Activated effector memory CD4-positive, alpha-beta T cell treated with Interleukin-2 at 50 U/mL for 16 hours (primary cell): ENCODE results near the gene VMAC.

Experiments used
- DNase-seq: peaks from one replicate; pipeline ENCODE4 v3.0.0-alpha.2; 2020

The VMAC gene

GRCh38 chr19:5905114-5905778, 574 bp downstream of the VMAC start:
- no peak for DNase-seq

- no peak for DNase-seq
These were observed 2.6 kb downstream of the VMAC start for GRCh38 chr19:5907241-5907640.

GRCh38 chr19:5908773-5909442, 4.2 kb downstream of the VMAC start:
- DNase-seq: no peak

GRCh38 chr19:5910638-5910907, 5.9 kb downstream of the VMAC start:
- no peak for DNase-seq

- DNase-seq: no peak
These were observed 6.7 kb downstream of the VMAC start for GRCh38 chr19:5911366-5911765.

GRCh38 chr19:5913739-5914357, 9.2 kb downstream of the VMAC start, which contains the start of gene CAPS:
Gene CAPS (plus strand): TSS chr19:5914254. CDS start chr19:5914407, 153 bp downstream.
- DNase-seq: no peak

GRCh38 chr19:5914358-5914774, 9.7 kb downstream of the VMAC start:
- no peak for DNase-seq

- DNase-seq: no peak
These were observed 10.5 kb downstream of the VMAC start for GRCh38 chr19:5914946-5915781.

GRCh38 chr19:5915782-5916165, 11.1 kb downstream of the VMAC start:
- no peak for DNase-seq

- DNase-seq: no peak
These were observed 11.6 kb downstream of the VMAC start for GRCh38 chr19:5916181-5916708.

- no peak for DNase-seq
These were observed 12.9 kb downstream of the VMAC start for GRCh38 chr19:5917431-5918107.

GRCh38 chr19:5918463-5919079, 13.9 kb downstream of the VMAC start:
- no peak for DNase-seq

- no peak for DNase-seq
These were observed 17.0 kb downstream of the VMAC start for GRCh38 chr19:5921516-5922160.

GRCh38 chr19:5922161-5922545, 17.5 kb downstream of the VMAC start:
- no peak for DNase-seq

- no peak for DNase-seq
These were observed 18.7 kb downstream of the VMAC start for GRCh38 chr19:5923356-5923755.

- DNase-seq: no peak
These were observed 21.3 kb downstream of the VMAC start for GRCh38 chr19:5925830-5926427.

- no peak for DNase-seq
These were observed 22.2 kb downstream of the VMAC start for GRCh38 chr19:5926641-5927440.

- DNase-seq: no peak
These were observed 22.8 kb downstream of the VMAC start for GRCh38 chr19:5927441-5927821.

- DNase-seq: no peak
These were observed 24.5 kb downstream of the VMAC start for GRCh38 chr19:5929179-5929578.

- no peak for DNase-seq
These were observed 25.0 kb downstream of the VMAC start for GRCh38 chr19:5929625-5930024.

GRCh38 chr19:5931251-5931650, 26.6 kb downstream of the VMAC start:
- no peak for DNase-seq
